Fibroblast of lung (primary cell): ENCODE measurements around the gene ELFN1.

ENCODE experiments used
- CTCF ChIP-seq, 2 donors: IDR thresholded peaks in 1 of 2; conservative IDR thresholded peaks in 1 of 2; 1 replicate in 1 of 2; 2 replicates in 1 of 2; pipeline ENCODE4 v1.5.1; 2011 to 2012; ENCODE audit warnings: low read length in 2 of 2, control low read depth in 1 of 2, inconsistent platforms in 1 of 2, low read depth in 1 of 2, mild to moderate bottlenecking in 1 of 2
- EZH2 ChIP-seq: IDR thresholded peaks from 2 replicates; pipeline ENCODE4 v1.5.1; 2012; ENCODE audit warnings: low read length, control low read depth, mild to moderate bottlenecking; ENCODE audit errors: missing control alignments

- no peak for TF ChIP-seq CTCF (conservative IDR thresholded peaks at IDR 0.05 in 1 of 2, IDR thresholded peaks at IDR 0.05 in 1 of 2; ENCODE audit: low read depth in 1 of 2, low read length in 2 of 2)
- TF ChIP-seq EZH2, result no peak
These were observed 22.7 kb downstream of the ELFN1 start for GRCh38 chr7:1692515-1693418.
